T-helper 22 cell (primary cell): Measurements from ENCODE around the gene WDR90.

Experiments used
- DNase-seq: peaks from one replicate; pipeline ENCODE4 v3.0.0-alpha.2; 2020; ENCODE audit warnings: low read depth

Gene WDR90

GRCh38 chr16:626787-627453 is 22.2 kb upstream of the WDR90 start:
- DNase-seq: no peak

- no peak for DNase-seq
These were observed 21.5 kb upstream of the WDR90 start for GRCh38 chr16:627454-628239.

GRCh38 chr16:628321-629061 is 20.7 kb upstream of the WDR90 start:
- DNase-seq: no peak

- DNase-seq: no peak
These were observed 19.9 kb upstream of the WDR90 start for GRCh38 chr16:629185-629832.

GRCh38 chr16:629833-630248 is 19.3 kb upstream of the WDR90 start:
- no peak for DNase-seq

GRCh38 chr16:630249-630814 is 18.8 kb upstream of the WDR90 start:
- no peak for DNase-seq

- DNase-seq: no peak
These were observed 18.3 kb upstream of the WDR90 start, which contains the start of gene WFIKKN1 for GRCh38 chr16:630815-631405. WFIKKN1 (plus strand) TSS chr16:630985; CDS start chr16:631254, 269 bp downstream.

- DNase-seq: no peak
These were observed 17.3 kb upstream of the WDR90 start for GRCh38 chr16:631808-632358.

- no peak for DNase-seq
These were observed 16.5 kb upstream of the WDR90 start for GRCh38 chr16:632486-633335.

GRCh38 chr16:633336-634050 is 15.7 kb upstream of the WDR90 start:
- DNase-seq: no peak

- DNase-seq: no peak
These were observed 15.0 kb upstream of the WDR90 start for GRCh38 chr16:634051-634670.

GRCh38 chr16:634996-635395 is 14.2 kb upstream of the WDR90 start:
- no peak for DNase-seq

- DNase-seq: no peak
These were observed 13.5 kb upstream of the WDR90 start for GRCh38 chr16:635573-636205.

GRCh38 chr16:636206-637080 is 12.7 kb upstream of the WDR90 start, which contains the start of gene METTL26:
METTL26 (minus strand) TSS chr16:636305; CDS start chr16:636290, 15 bp downstream.
- DNase-seq: peak; percentile 90

- peak; percentile 80 for DNase-seq
These were observed 11.8 kb upstream of the WDR90 start for GRCh38 chr16:637081-638018.

GRCh38 chr16:638034-638543 is 11.1 kb upstream of the WDR90 start:
- DNase-seq: no peak
